Measurements from ENCODE around the gene SKIC8.
A peak's percentile ranks its signal among the peaks of the same experiment; 100 is the strongest.
"Not testable (repeated sequence)": the region's sequence is repeated elsewhere in the genome, so short reads cannot be mapped to it uniquely, and the experiment has no call there.

SKIC8 gene

DNA sequence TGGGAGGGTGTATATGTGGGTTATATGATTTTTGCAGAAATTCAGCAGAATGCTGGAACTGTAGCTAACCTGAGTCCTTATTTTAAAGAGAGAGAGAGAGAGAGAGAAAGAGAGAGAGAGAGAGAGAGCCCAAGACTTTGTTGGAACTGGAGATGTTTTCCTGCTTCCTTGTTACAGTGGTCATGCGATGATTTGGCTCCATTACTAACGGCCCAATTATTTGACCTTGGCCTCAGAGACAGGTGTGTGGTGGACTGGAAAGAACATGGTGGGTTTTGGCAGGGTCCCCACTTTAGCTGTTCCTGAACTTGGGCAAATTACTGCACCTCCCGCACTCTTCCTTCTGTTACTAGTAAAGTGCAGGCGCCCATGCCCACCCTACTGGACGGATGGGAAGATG is 50.3 kb downstream of the SKIC8 start:
- no peak for DNase-seq

GRCh38 chr15:78247911-78248310 is 51.5 kb downstream of the SKIC8 start:
- DNase-seq, result no peak

- not testable (repeated sequence) for DNase-seq
Observed at GRCh38 chr15:78245976-78246620, 53.3 kb downstream of the SKIC8 start.

DNA sequence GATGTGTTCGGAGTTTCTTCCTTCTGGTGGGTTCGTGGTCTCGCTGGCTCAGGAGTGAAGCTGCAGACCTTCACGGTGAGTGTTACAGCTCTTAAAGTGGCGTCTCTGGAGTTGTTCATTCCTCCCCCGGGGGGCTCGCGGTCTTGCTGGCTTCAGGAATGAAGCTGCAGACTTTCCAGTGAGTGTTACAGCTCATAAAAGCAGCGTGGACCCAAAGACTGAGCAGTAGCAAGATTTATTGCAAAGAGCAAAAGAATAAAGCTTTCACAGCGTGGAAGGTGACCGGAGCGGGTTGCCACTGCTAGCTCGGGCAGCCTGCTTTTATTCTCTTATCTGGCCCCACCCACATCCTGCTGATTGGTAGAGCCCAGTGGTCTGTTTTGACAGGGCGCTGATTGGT is 54.0 kb downstream of the SKIC8 start:
- not testable (repeated sequence) for DNase-seq

DNA sequence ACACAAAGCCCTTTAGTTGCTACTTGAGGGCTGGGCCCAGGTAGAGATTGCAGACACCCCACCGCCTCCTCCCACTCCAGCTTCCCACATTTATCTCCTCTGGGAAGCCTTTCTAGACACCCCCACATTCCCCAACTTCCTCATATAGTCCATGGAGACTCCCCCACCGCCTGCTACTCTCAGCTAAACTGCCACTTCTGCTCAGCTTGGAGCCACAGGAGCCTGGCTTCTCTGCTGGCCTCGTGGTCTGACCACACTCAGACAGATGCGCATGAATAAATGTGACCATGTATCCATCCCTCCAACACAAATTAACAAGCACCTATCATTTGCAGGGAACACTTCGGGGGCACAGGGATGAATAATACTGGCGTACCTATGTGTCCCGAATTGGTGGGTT is 54.5 kb downstream of the SKIC8 start:
- no peak for DNase-seq

GRCh38 chr15:78244101-78244500 is 55.3 kb downstream of the SKIC8 start:
- no peak for DNase-seq

GRCh38 chr15:78243491-78243941 is 55.9 kb downstream of the SKIC8 start:
- no peak for DNase-seq

- no peak for DNase-seq
Observed at GRCh38 chr15:78243058-78243457, 56.4 kb downstream of the SKIC8 start.

DNA sequence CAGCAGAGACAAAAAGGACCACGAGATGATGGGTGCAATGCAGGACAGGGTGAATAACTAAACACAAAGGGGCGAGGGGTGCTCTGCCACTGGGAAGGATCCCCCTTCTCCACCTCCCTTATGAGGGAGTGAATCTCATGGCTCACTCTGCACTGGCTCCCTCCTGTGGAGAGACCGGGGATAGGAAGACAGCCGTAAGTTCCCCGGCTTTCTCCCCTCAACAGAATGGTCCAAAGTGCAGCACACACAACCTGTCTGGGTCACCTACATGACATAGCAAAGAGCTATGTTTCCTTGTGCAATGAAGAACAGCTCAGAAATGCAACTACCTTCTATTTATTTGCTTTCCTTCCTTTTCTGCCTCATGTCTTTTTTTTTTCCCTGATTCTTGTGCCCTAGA is 57.3 kb downstream of the SKIC8 start:
- peak; percentile 28 for DNase-seq

GRCh38 chr15:78241017-78241416 is 58.4 kb downstream of the SKIC8 start:
- DNase-seq, result peak; percentile 68

GRCh38 chr15:78239811-78240210 is 59.6 kb downstream of the SKIC8 start:
- DNase-seq, result no peak

DNA sequence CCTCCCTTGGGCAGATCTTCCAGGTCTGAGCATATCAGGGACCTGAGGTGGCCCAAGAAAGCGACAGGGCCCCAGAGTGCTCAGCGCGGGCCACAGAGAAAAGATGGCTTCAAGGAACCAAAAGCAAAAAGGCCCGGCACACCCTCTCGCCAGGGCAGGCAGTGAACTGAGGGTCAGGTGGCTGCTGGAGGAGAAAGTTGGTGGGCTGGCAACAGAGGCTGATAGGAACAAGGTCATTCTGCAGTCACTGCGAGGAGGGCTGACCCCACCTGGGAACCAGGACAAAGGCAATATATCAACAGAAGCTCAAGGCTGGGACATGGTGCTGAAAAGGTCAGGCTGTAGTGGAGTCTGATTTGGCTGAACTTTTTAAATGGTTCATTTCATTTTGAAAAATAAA is 62.3 kb downstream of the SKIC8 start:
- no peak for DNase-seq

- no peak for DNase-seq
Observed at GRCh38 chr15:78236491-78236890, 62.9 kb downstream of the SKIC8 start.

DNA sequence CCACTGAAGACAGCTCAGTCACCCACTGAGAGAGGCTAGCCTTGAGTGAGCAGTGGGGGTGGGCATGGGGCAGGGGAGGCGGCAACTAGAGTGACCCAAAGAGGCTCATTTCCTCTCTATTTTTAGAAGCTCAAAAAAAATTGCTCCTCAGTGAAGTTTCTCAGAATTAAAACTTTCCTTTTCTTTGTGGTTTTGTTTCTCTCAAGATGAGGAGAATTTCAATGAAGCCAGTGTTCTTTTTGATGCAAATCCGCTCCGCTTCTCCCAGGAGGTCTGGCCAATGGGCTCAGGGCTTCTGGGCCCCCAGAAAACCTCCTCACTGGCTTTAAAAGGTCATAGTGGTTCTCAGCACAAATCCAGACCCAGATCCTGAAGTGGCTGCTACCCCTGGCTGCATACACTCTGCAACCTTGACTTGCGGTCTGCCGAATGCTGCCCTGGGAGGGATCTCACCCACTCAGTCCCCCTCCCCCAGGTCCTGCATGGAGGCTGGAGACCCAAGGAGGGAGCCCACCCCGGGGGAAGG is 64.8 kb downstream of the SKIC8 start, which contains the start of gene ACSBG1:
Gene ACSBG1 (minus strand): TSS at position 51 of the 526 bp plus-strand sequence. CDS start 64 bp downstream, outside the sequence.
- DNase-seq, result no peak

GRCh38 chr15:78233496-78233895 is 65.9 kb downstream of the SKIC8 start:
- no peak for DNase-seq

Measured in EL (cell line).